Esophagus muscularis mucosa (tissue), 3 donors: ENCODE results near the gene IQCE.
"Not testable (repeated sequence)": the region's sequence is repeated elsewhere in the genome, so short reads cannot be mapped to it uniquely, and the experiment has no call there.

Source experiments
- CTCF ChIP-seq, 3 experiments: fragments of 200-600 bp in 2 of 3; fragments of 450-650 bp in 1 of 3; sonication (generic) in 2 of 3; IDR thresholded peaks; one replicate each; pipeline ENCODE4 v1.5.1; 2017 to 2019; ENCODE audit warnings: antibody characterized with exemption in 3 of 3, mild to moderate bottlenecking in 2 of 3, moderate library complexity in 1 of 3
- POLR2A ChIP-seq: fragments of 450-650 bp; IDR thresholded peaks from one replicate; pipeline ENCODE4 v1.6.1; 2017; ENCODE audit warnings: antibody characterized with exemption, moderate library complexity, mild to moderate bottlenecking, low read depth
- POLR2AphosphoS5 ChIP-seq, 2 donors: sonication (generic); formaldehyde crosslinking; IDR thresholded peaks; one replicate each; pipeline ENCODE4 v1.6.1; 2017; ENCODE audit warnings: antibody characterized with exemption in 2 of 2

- TF ChIP-seq CTCF (IDR thresholded peaks at IDR 0.05); POLR2AphosphoS5 (IDR thresholded peaks at IDR 0.05); POLR2A: not testable (repeated sequence)
Observed at GRCh38 chr7:2535872-2536627, 22.7 kb upstream of the IQCE start.
